Hepatocyte (in vitro differentiated cells): ENCODE results near the gene CCDC83. TPM values are rescaled to one million over a fixed set of nuclear protein-coding genes. Genes with fewer than 3 reads are reported as not detected.
"Not testable (repeated sequence)": the region's sequence is repeated elsewhere in the genome, so short reads cannot be mapped to it uniquely, and the experiment has no call there.

ENCODE experiments used
- DNase-seq: peaks from one replicate; pipeline ENCODE4 v3.0.0-alpha.2; 2016; ENCODE audit warnings: low spot score
- H2AFZ ChIP-seq: fragments of 200-600 bp; sonication (generic); 2 replicates; pipeline ENCODE4 v1.6.0; 2016; ENCODE audit warnings: antibody characterized with exemption, mild to moderate bottlenecking
- H3K27ac ChIP-seq: fragments of 200-600 bp; sonication (generic); 2 replicates; pipeline ENCODE4 v1.5.1; 2016; ENCODE audit warnings: mild to moderate bottlenecking
- H3K27me3 ChIP-seq: fragments of 200-600 bp; sonication (generic); 2 replicates; pipeline ENCODE4 v1.6.1; 2016
- H3K36me3 ChIP-seq: fragments of 200-600 bp; sonication (generic); replicated peaks from 2 replicates; pipeline ENCODE4 v1.5.1; 2016; ENCODE audit warnings: low read depth; ENCODE audit not compliant: insufficient read depth
- H3K4me1 ChIP-seq: fragments of 200-600 bp; sonication (generic); 2 replicates; pipeline ENCODE4 v1.5.1; 2016; ENCODE audit warnings: mild to moderate bottlenecking, moderate library complexity; ENCODE audit not compliant: insufficient read depth
- H3K4me2 ChIP-seq: fragments of 200-600 bp; sonication (generic); 2 replicates; pipeline ENCODE4 v1.6.0; 2016
- H3K4me3 ChIP-seq: fragments of 200-600 bp; sonication (generic); 2 replicates; pipeline ENCODE4 v1.5.1; 2016; ENCODE audit warnings: mild to moderate bottlenecking
- H3K79me2 ChIP-seq: fragments of 200-600 bp; sonication (generic); 2 replicates; pipeline ENCODE4 v1.6.0; 2017; ENCODE audit warnings: mild to moderate bottlenecking
- H3K9me2 ChIP-seq: fragments of 200-600 bp; sonication (generic); replicated peaks from 2 replicates; pipeline ENCODE4 v1.6.0; 2017; ENCODE audit warnings: mild to moderate bottlenecking; ENCODE audit not compliant: insufficient read depth
- H3K9me3 ChIP-seq: fragments of 200-600 bp; sonication (generic); 2 replicates; pipeline ENCODE4 v1.5.1; 2016; ENCODE audit warnings: low read depth, mild to moderate bottlenecking
- H4K20me1 ChIP-seq: fragments of 200-600 bp; sonication (generic); 2 replicates; pipeline ENCODE4 v1.6.0; 2016; ENCODE audit warnings: mild to moderate bottlenecking; ENCODE audit not compliant: insufficient read depth, poor library complexity, severe bottlenecking
- CTCF ChIP-seq: fragments of 200-600 bp; sonication (generic); IDR thresholded peaks from 2 replicates; pipeline ENCODE4 v1.5.1; 2016; ENCODE audit warnings: antibody characterized with exemption, mild to moderate bottlenecking; ENCODE audit not compliant: poor library complexity
- EZH2 ChIP-seq: fragments of 200-600 bp; sonication (generic); IDR thresholded peaks from 2 replicates; pipeline ENCODE4 v1.6.1; 2016; ENCODE audit warnings: antibody characterized with exemption, mild to moderate bottlenecking, borderline replicate concordance
- EZH2phosphoT487 ChIP-seq: fragments of 200-600 bp; sonication (generic); IDR thresholded peaks from one replicate; pipeline ENCODE4 v1.6.1; 2018; ENCODE audit warnings: antibody characterized with exemption, mild to moderate bottlenecking, low read depth, moderate library complexity; ENCODE audit not compliant: unreplicated experiment, severe bottlenecking
- WGBS: methylation state at CpG from one replicate; pipeline ENCODE4 v1.1.6; 2016; ENCODE audit warnings: low lambda C conversion rate; ENCODE audit errors: missing lambda C conversion rate; 5-methylcytosine and 5-hydroxymethylcytosine counted together
- polyA plus RNA-seq: library from polyadenylated mRNA; unstranded; fragments of >200 nt; fragmentation: Nextera tagmentation; extraction: Ambion mirVana; gene quantifications from 2 replicates; pipeline ENCODE4 v1.2.1, GENCODE V29; 2016
- total RNA-seq: library from RNA; depleted of rRNA; stranded (reverse); fragments of >200 nt; gene quantifications from 2 replicates; pipeline ENCODE4 v1.2.3, GENCODE V29; 2014

CCDC83 gene
- total and polyA plus RNA-seq, 2 experiments from 2014 or later: not detected

- Histone ChIP-seq H3K4me1 (peaks cover 2% of the 10 kb centered on the region), H3K9me3 (no peaks in the 10 kb centered on the region)
Observed at GRCh38 chr11:85835729-85836128, 19.5 kb upstream of the CCDC83 start.

GRCh38 chr11:85840932-85841331 is 14.3 kb upstream of the CCDC83 start:
- H3K4me3 ChIP-seq, H3K9me2 ChIP-seq, H3K9me3 ChIP-seq, H3K27ac ChIP-seq, DNase-seq, H4K20me1 ChIP-seq, H2AFZ ChIP-seq, H3K4me2 ChIP-seq, H3K36me3 ChIP-seq, H3K4me1 ChIP-seq, H3K79me2 ChIP-seq, H3K27me3 ChIP-seq: not testable (repeated sequence)

More at GRCh38 chr11:85835729-85836128, 19.5 kb upstream of the CCDC83 start:
- Histone ChIP-seq H4K20me1 (no peaks in the 10 kb centered on the region), H3K9me2 (no peaks in the 10 kb centered on the region), H3K27me3 (no peaks in the 10 kb centered on the region), H3K36me3 (no peaks in the 10 kb centered on the region), H3K79me2 (no peaks in the 10 kb centered on the region), H2AFZ (no peak overlapping the region), H3K4me3 (no peak overlapping the region), H3K27ac (no peak overlapping the region), H3K4me2 (no peak overlapping the region)
- TF ChIP-seq EZH2phosphoT487 (no peak), CTCF (no peak), EZH2 (no peak)
- WGBS: 71% methylated on average over 3 of the region's 3 CpGs
- DNase-seq: no peak

GRCh38 chr11:85843929-85844328 is 11.3 kb upstream of the CCDC83 start:
- 81% methylated on average over 3 of the region's 3 CpGs for WGBS
- no peaks in the 10 kb centered on the region for H3K9me3 ChIP-seq
- no peaks in the 10 kb centered on the region for H4K20me1 ChIP-seq
- no peak overlapping the region for H2AFZ ChIP-seq
- H3K4me1 ChIP-seq: no peaks in the 10 kb centered on the region
- no peaks in the 10 kb centered on the region for H3K27me3 ChIP-seq
- no peak overlapping the region for H3K4me2 ChIP-seq
- H3K36me3 ChIP-seq: no peaks in the 10 kb centered on the region
- TF ChIP-seq CTCF: no peak
- no peak for TF ChIP-seq EZH2
- TF ChIP-seq EZH2phosphoT487: no peak
- no peaks in the 10 kb centered on the region for H3K9me2 ChIP-seq
- no peak overlapping the region for H3K4me3 ChIP-seq
- H3K79me2 ChIP-seq: no peaks in the 10 kb centered on the region
- no peak for DNase-seq
- H3K27ac ChIP-seq: peak overlapping the region; percentile 70

GRCh38 chr11:85844439-85845123 is 10.6 kb upstream of the CCDC83 start:
- Histone ChIP-seq H3K9me3 (no peaks in the 10 kb centered on the region), H3K36me3 (no peaks in the 10 kb centered on the region), H3K27me3 (no peaks in the 10 kb centered on the region), H3K4me2 (no peak overlapping the region), H3K79me2 (no peaks in the 10 kb centered on the region), H3K4me1 (no peaks in the 10 kb centered on the region), H3K27ac (peak overlapping the region; percentile 70), H2AFZ (no peak overlapping the region), H3K9me2 (no peaks in the 10 kb centered on the region), H4K20me1 (no peaks in the 10 kb centered on the region), H3K4me3 (no peak overlapping the region)
- 68% methylated on average over 2 of the region's 2 CpGs for WGBS
- TF ChIP-seq EZH2 (no peak), CTCF (no peak), EZH2phosphoT487 (no peak)
- peak; percentile 59 for DNase-seq
